GM19035 (cell line): ENCODE measurements around the gene TENM4.
"Not testable (repeated sequence)": the region's sequence is repeated elsewhere in the genome, so short reads cannot be mapped to it uniquely, and the experiment has no call there.

ENCODE experiments used
- ATAC-seq: cut with Tn5 transposase; IDR thresholded peaks from one replicate; pipeline ENCODE4 v1.9.1; 2021; ENCODE audit not compliant: unreplicated experiment

TENM4 gene

DNA sequence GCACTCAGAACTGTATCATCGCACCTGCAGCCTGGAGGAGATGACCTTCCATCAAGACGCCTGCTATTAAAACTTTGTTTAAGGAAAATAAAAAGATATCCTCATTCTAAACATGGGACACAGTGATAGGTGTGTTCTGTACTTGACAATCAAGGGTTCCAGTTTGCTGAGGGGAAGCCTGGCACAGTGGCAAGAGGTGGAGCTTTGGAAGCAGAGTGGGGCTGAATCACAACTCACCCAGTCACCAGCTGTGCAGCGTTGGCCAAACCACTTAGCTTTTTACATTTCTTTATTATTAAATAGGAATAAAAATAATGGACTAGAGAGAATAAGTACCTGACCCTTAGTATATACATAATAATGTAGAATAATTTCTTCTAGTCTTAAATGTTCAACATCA is 220.7 kb downstream of the TENM4 start:
- ATAC-seq, result no peak

DNA sequence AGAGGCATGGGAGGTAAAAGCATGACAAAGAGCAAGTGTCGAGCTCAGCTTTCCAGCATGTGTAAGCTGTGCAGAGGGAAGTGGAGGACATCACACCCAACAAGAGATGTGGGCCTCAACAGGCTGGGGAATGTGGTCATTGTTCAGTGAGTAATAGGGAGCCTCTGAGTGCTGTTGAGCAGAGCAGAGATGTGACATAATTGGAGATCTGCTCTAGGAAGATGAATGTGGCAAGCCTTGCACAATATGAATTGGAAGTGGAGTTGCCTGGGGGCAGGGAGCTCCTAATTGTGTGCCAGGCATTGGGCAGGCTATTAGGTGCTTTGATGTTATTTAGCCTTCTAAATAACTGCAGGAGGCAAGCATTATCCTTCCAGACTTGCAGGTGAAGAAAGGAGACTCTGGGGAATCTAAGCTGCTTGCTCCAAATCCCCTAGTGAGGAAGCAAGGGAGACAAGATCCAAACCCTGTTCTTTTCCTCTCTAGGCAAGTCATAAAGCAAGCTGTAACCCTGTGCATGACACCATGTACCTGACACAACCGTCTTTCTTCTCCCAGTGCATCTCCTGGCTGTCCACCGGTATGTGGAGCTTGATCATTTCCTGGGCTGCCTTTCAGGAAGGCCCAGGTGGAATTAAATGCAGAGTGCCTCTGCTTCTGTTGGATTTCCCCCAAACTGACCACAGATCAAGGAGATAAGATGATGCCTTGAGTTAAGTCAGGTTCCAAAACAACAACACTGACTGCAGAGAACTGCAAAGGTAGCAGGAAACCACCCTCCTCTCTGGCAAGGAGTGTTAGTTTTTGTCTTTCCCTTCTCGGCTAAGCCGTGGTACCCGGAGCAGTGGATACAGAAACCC is 221.4 kb downstream of the TENM4 start:
- ATAC-seq, result no peak

GRCh38 chr11:79212741-79213190 is 228.1 kb downstream of the TENM4 start:
- no peak for ATAC-seq

- no peak for ATAC-seq
Measured at GRCh38 chr11:79209540-79210266, 231.1 kb downstream of the TENM4 start.

GRCh38 chr11:79208126-79208525 is 232.7 kb downstream of the TENM4 start:
- peak; percentile 53 for ATAC-seq

GRCh38 chr11:79206951-79207350 is 233.9 kb downstream of the TENM4 start:
- no peak for ATAC-seq

DNA sequence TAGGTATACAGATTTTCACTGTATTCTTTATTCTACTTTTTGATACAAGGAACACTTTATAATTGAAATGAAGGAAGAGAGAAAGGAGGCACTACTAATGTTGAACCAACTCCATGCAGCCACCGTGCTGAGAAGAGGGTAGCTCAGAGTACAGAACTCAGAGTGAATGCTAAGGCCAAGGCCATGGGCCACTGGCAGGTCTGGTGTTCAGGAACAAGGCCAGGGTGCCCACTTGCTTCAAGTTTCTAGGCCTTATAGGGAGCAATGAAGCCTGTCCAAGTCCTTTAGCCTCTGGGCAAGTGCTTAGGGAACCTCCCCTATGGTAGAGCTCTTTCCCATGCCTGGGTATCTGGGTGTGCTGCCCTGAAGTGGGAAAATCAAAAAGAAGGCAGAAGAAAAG is 235.0 kb downstream of the TENM4 start:
- no peak for ATAC-seq

- ATAC-seq, result no peak
Measured at GRCh38 chr11:79201677-79202347, 239.0 kb downstream of the TENM4 start.

- ATAC-seq, result no peak
Measured at GRCh38 chr11:79200398-79201070, 240.3 kb downstream of the TENM4 start.

DNA sequence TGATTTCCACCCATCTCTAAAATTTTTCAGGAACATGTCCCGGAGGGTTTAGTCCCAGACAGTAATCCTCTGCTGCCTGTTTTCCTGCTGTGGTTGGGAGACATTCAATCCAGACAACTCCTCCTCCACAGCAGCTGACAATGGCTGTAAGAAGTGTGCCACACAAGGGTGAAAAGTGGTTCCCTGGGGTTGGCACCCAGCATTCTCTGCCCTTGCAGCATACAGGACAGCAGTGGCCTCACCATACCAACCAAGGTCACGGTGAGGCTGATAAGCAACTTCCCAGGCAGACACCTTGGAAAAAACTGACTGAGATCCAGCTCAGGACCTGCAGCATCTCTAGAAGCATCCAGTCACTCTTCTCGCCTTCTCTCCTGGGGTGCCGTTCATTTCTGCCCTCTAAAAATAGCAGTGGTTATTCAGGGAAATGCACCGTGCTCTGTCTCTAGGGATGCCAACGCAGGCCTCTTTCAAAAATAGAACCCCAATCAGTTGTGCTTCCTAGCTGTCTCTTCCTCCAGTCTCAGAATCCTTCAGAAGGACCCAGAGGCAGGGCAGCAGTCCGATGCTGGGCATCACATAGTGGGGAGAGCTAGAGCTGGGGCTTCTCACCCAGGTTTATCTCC is 241.0 kb downstream of the TENM4 start:
- ATAC-seq, result no peak

DNA sequence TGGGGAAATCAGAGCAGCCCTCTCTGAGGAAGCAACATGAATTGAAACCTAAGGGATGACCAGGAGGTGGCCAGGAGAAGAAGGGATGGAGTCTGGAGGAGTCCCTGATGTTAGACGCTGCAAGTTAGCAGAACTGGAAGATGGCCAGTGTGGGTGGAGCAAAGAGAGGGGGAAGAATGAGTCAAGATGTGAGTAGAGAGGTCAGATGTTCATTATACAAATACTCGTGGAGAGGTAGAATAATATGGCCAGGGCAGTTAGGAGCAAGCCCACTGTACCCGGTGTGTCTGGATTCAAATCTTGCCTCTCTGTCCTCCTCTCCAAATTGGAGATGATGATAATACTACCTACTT is 242.0 kb downstream of the TENM4 start:
- ATAC-seq, result no peak

DNA sequence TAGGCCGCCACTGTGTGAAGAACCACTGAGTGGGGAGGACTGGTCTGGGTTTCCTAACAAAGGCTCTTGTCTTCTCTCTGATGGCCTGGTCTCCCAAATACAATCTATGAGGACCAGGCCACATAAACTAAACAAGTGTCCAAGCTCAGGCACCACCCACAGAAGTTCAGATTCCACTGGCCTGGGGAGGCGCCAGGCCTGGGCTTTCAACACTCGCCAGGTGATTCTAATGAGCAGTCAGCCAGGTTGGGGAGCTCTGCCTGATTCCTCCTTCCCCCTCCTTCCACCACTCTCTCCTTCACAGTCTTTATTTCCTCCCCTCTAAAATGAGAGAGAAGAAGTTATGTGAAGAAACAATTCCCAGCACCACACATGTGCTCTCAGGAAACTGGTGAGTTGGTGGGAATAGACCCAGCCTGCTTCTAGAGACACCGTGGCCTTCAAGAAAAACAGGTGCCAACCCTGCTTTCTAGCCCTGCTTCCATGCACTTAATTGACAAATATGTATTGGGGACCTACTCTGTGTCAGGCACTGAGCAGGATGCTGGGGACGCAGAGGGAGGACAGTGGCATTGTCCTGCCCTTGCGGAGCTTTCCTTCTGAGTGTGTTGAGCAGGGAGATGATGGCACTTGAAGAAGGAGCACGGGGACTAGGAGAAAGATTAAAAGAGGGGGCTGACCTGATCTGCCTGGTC is 242.5 kb downstream of the TENM4 start:
- ATAC-seq, result no peak

- ATAC-seq, result no peak
Measured at GRCh38 chr11:79196950-79197349, 243.9 kb downstream of the TENM4 start.

DNA sequence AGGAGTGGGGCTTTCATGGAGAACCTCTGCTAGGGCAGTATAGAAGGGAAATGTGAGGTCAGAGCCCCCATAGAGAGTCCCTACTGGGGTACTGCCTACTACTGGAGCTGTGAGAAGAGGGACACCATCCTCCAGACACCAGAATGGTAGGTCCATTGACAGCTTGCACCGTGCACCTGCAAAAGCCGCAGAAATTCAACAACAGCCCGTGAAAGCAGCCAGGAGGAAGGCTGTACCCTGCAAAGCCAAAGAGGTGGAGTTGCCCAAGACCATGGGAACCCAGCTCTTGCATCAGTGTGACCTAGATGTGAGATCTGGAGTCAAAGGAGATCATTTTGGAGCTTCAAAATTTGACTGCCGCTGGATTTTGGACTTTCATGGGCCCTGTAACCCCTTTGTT is 245.6 kb downstream of the TENM4 start:
- ATAC-seq, result no peak

GRCh38 chr11:79193663-79194310 is 247.0 kb downstream of the TENM4 start:
- ATAC-seq, result no peak

DNA sequence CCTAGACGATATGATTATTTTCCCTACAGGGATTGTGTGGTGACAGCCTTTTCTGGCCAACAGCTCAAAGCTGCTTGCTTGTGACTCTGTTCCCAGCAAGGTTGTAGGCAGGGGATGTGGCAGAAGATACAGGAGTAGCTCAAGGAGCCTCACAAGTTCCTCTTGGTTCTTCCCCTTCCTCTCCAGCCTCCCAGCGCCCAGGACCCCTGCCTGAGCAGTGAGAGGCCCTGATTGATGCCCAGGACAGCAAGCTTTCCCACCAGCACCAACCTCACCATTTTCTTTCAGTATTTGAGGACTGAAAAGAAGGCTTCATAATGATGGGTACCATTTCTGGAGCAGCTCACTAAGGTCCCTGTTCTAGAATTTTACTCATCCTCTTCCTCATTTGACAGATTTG is 248.0 kb downstream of the TENM4 start:
- ATAC-seq, result no peak

GRCh38 chr11:79191716-79192115 is 249.1 kb downstream of the TENM4 start:
- ATAC-seq, result not testable (repeated sequence)

- not testable (repeated sequence) for ATAC-seq
Measured at GRCh38 chr11:79190553-79190952, 250.3 kb downstream of the TENM4 start.

DNA sequence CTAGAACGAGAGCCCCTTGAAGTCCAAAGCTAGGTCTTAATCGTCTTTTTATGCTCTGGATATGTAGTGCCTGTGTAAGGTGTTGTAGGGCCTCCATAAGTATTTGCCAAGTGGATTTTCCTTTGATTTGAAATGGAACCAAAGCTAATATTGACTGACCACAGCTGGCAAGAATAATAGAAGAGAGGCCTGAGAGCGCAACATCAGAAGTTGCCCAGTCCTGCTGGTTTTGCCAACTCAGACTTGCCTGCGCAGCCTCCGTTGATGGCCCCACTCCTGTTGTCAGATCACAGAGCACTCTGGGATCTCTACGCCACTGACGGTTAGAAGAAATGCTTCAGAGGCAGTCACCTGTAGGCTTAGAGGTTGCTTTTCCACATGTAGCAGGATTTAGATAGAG is 251.2 kb downstream of the TENM4 start:
- ATAC-seq, result no peak

GRCh38 chr11:79189055-79189454 is 251.8 kb downstream of the TENM4 start:
- no peak for ATAC-seq
